Fibroblast of pulmonary artery (primary cell): ENCODE measurements around the gene RFX6.

Source experiments
- DNase-seq: peaks from one replicate; pipeline ENCODE4 v3.0.0-alpha.2; 2010; ENCODE audit warnings: low read depth
- H3K4me3 ChIP-seq: replicated peaks from 2 replicates; pipeline ENCODE4 v1.5.1; 2011; ENCODE audit warnings: low read depth, mild to moderate bottlenecking, control low read depth, low read length, moderate library complexity
- TF ChIP-seq, protein P1 (sequence below): IDR thresholded peaks from 2 replicates; pipeline ENCODE4 v1.5.1; 2011; ENCODE audit warnings: mild to moderate bottlenecking, control low read depth, low read length, inconsistent platforms; ENCODE audit errors: missing control alignments

The RFX6 gene

DNA sequence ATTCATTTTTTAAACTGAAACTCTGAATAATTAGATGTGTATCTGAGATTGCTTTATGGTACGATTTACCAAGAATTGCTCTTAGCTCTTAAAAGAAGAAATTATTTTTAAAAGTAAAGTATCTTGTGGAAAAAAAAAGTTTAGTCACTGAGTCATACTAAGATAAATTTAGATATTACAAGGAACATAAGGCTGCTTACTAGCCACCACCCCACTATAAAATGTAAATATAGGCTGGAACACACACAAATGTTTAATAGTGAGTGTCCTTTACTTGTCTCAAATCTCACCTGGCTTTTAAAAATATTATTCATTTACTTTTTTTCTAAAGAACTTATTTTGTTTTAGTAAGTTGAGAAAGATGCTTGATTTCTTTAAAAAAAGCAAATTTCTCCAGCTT, 17.6 kb downstream of the RFX6 start:
- no peak overlapping the region for H3K4me3 ChIP-seq
- TF ChIP-seq, protein P1, sequence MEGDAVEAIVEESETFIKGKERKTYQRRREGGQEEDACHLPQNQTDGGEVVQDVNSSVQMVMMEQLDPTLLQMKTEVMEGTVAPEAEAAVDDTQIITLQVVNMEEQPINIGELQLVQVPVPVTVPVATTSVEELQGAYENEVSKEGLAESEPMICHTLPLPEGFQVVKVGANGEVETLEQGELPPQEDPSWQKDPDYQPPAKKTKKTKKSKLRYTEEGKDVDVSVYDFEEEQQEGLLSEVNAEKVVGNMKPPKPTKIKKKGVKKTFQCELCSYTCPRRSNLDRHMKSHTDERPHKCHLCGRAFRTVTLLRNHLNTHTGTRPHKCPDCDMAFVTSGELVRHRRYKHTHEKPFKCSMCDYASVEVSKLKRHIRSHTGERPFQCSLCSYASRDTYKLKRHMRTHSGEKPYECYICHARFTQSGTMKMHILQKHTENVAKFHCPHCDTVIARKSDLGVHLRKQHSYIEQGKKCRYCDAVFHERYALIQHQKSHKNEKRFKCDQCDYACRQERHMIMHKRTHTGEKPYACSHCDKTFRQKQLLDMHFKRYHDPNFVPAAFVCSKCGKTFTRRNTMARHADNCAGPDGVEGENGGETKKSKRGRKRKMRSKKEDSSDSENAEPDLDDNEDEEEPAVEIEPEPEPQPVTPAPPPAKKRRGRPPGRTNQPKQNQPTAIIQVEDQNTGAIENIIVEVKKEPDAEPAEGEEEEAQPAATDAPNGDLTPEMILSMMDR = no peak
- DNase-seq = no peak

DNA sequence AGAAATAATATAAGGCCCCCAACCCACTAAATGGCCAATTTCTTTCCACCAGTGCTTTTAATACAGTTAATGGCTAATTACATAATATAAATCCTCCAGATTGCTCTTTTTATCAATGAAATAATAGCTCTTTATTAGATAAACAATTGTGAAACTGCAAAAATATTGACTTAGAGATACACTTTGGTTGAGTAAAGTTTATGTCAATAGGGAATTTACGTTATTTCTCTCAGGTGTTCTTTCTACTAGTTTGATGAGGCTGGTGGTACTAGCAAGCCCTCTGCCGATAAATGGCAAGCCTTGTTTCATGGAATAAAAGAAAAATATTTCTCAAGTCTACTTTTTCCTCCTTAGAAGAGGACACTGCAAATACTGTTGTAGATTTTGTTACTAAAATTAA, 18.9 kb downstream of the RFX6 start:
- no peak overlapping the region for H3K4me3 ChIP-seq
- TF ChIP-seq, protein P1 = no peak
- no peak for DNase-seq

DNA sequence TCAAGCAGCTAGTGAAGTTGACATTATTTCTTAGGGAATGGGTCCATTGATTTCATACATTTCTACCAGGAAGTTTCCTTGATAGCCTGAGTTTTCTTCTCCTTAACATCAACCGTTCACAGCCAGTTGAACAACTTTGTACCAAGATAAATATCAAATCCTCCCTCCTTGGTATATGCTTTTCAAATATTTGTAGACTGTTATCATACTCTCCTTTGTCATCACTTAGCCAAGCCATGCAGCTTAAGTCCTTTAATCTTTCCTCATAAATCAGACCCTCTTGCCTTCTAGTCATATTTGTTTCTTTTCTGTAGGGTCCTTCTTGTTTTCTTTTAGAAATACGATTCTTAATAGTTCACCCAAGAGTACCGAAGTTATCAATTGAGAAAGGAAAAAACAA, 25.6 kb downstream of the RFX6 start:
- H3K4me3 ChIP-seq = no peak overlapping the region
- TF ChIP-seq, protein P1 = no peak
- DNase-seq = no peak

DNA sequence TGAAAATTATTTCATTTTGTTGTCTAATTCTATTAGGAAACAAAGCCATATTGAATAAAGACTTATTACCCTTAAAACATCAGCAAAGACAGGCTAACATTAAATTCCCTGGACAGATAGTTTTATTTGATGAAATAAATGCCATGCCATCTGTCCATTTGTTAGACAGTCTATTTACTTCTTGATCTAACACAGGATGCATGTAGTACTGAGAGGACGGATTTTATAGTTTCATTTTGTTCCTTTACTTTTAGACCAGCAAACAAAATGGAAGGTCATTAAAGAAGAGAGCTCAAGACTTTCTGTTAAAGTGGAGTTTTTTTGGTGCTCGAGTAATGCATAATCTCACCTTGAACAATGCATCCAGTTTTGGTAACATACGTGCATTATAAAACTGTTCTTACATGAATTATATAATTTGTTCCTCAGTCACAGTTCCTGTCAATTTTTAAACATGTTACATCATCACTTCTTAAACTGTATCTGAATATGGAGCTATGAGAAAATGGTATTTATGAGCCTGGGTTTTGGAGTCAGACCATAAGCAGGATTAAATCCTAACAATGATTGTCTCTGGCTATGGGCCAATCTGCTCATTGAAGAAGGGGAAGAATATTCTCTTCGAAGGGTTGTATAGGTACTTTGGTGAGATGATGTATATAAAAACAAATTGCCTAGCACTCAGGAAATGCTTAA, 46.0 kb downstream of the RFX6 start:
- DNase-seq = no peak
- TF ChIP-seq, protein P1 = no peak

DNA sequence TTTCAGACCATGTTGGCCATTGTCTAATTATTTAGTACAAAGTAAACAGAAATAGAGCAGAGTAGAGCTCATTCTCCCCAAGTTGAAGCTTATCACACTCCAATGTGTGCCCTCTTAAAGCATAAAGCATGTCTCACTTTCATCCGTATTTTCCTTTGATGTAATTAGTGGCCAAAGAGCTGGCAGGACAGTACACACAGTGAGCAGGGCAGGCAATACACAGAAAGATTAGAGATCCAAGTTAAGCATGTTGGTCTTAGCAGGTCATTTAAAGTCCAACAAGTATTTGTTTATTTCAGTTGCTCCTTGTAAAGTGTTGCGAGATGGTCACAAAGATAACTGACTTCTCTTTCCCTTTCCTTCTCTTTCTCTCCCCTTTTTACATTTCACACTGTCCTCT, 47.2 kb downstream of the RFX6 start:
- no peak overlapping the region for H3K4me3 ChIP-seq
- TF ChIP-seq, protein P1 = no peak
- no peak for DNase-seq

More for the DNA sequence above, 46.0 kb downstream of the RFX6 start:
- H3K4me3 ChIP-seq = no peak overlapping the region

DNA sequence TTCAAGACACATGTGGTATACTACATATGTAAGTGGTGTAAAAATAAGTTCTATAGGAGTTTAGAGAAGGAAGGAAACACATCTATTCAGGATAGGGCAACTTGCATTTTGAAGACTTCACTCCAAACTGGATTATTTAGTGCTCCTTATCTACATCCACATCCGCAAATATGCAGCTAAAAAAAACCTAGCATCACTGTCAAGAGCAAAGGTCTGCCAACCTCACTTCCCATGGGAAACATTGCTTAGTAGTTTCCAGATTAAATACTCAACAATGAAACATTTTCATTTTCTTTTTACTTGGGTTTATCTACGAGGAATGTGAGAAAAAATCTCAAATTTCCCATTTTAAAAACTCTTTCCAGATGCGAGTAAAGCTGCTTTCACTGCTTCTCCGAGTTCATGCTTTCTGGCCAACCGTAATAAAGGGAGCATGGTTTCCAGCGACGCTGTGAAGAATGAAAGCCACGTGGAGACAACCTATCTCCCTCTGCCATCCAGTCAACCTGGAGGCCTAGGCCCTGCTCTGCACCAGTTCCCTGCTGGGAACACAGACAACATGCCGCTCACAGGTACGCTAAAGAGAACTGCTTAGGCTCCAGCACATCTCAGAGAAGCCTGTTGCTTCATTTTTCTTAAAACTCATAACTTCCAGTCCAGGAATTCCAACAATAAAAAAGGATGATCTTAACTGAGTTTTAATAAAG, 48.2 kb downstream of the RFX6 start:
- H3K4me3 ChIP-seq = no peak overlapping the region
- TF ChIP-seq, protein P1 = no peak
- no peak for DNase-seq
